GM18867 (cell line): ENCODE data around the gene USP7.

Experiments used
- ATAC-seq: cut with Tn5 transposase; IDR thresholded peaks from one replicate; pipeline ENCODE4 v1.9.1; 2021; ENCODE audit warnings: mild to moderate bottlenecking, moderate library complexity; ENCODE audit not compliant: unreplicated experiment

USP7 gene

GRCh38 chr16:8904018-8904430 is 59.7 kb downstream of the USP7 start:
- ATAC-seq, result no peak

GRCh38 chr16:8903004-8903403 is 60.7 kb downstream of the USP7 start:
- ATAC-seq, result no peak

GRCh38 chr16:8901320-8901861 is 62.3 kb downstream of the USP7 start:
- no peak for ATAC-seq

GRCh38 chr16:8900343-8900742 is 63.4 kb downstream of the USP7 start:
- no peak for ATAC-seq

GRCh38 chr16:8899709-8900317 is 63.9 kb downstream of the USP7 start:
- no peak for ATAC-seq

GRCh38 chr16:8898660-8899318 is 64.9 kb downstream of the USP7 start:
- ATAC-seq, result no peak

- ATAC-seq, result no peak
Observed at GRCh38 chr16:8894736-8895334, 68.9 kb downstream of the USP7 start.

- no peak for ATAC-seq
Observed at GRCh38 chr16:8893976-8894690, 69.6 kb downstream of the USP7 start.

- no peak for ATAC-seq
Observed at GRCh38 chr16:8893426-8893825, 70.3 kb downstream of the USP7 start.

GRCh38 chr16:8892101-8892575 is 71.6 kb downstream of the USP7 start:
- peak; percentile 24 for ATAC-seq

- no peak for ATAC-seq
Observed at GRCh38 chr16:8890549-8890921, 73.2 kb downstream of the USP7 start.

GRCh38 chr16:8889893-8890548 is 73.7 kb downstream of the USP7 start:
- ATAC-seq, result no peak

- no peak for ATAC-seq
Observed at GRCh38 chr16:8888951-8889892, 74.5 kb downstream of the USP7 start.

- no peak for ATAC-seq
Observed at GRCh38 chr16:8887952-8888560, 75.7 kb downstream of the USP7 start.

- ATAC-seq, result no peak
Observed at GRCh38 chr16:8887431-8887765, 76.3 kb downstream of the USP7 start.

- no peak for ATAC-seq
Observed at GRCh38 chr16:8886593-8887430, 76.9 kb downstream of the USP7 start.

- ATAC-seq, result no peak
Observed at GRCh38 chr16:8885674-8886592, 77.8 kb downstream of the USP7 start.
